ENCODE data around the gene KLHL29. TPM values are rescaled to one million over a fixed set of nuclear protein-coding genes. Genes with fewer than 3 reads are reported as not detected.

The KLHL29 gene
- polyA plus RNA-seq, 1 donor from 2014 or later, result 42.4 TPM

DNA sequence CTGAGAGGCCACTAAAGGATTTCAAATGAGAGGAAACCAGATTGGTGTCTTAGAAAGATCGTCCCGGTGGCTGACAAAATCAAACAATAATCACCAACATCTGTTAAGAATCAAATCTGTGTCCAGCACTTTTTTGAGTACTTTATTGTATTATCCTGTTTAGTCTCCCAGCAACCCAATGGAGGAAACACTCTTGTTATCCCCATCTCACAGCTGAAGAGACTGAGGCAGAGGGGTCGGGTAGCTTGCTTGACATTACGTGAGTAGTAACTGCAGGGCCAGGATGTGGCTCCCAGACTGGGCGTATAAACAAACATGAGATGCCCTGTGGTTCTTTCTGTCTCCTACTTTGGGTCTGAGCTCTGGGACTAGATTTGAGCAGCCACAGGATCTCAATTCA is 76.0 kb downstream of the KLHL29 start:
- no peak overlapping the region for H3K9ac ChIP-seq (ENCODE audit: low read length)
- H3K27ac ChIP-seq (ENCODE audit: low read length), result no peak overlapping the region
- peaks cover 6% of the 10 kb centered on the region for H3K36me3 ChIP-seq (ENCODE audit: insufficient read depth, low read length)
- H3K4me2 ChIP-seq (ENCODE audit: low read length), result no peak overlapping the region
- H3K9me3 ChIP-seq (ENCODE audit: low read length), result no peaks in the 10 kb centered on the region
- no peaks in the 10 kb centered on the region for H3K27me3 ChIP-seq (ENCODE audit: insufficient read depth, low read depth, low read length)
- H3F3A ChIP-seq (ENCODE audit: insufficient read depth, low read length, poor library complexity, severe bottlenecking), result no peaks in the 10 kb centered on the region
- TF ChIP-seq REST (IDR thresholded peaks at IDR 0.05; ENCODE audit: borderline replicate concordance) (no peak), CTCF (IDR thresholded peaks at IDR 0.05; ENCODE audit: poor library complexity, severe bottlenecking) (no peak), EZH2 (IDR thresholded peaks at IDR 0.05; ENCODE audit: borderline replicate concordance, insufficient read depth, low read length, poor library complexity, severe bottlenecking) (no peak), SMC3 (conservative IDR thresholded peaks at IDR 0.05; ENCODE audit: poor library complexity) (no peak)
- H4K20me1 ChIP-seq (ENCODE audit: insufficient read depth), result peaks cover 7% of the 10 kb centered on the region
- no peak overlapping the region for H2AFZ ChIP-seq (ENCODE audit: low read depth, low read length)
- peaks cover 7% of the 10 kb centered on the region for H3K79me2 ChIP-seq (replicated peaks; ENCODE audit: insufficient read depth, low read length)
- H3K4me3 ChIP-seq (ENCODE audit: low read length), result no peak overlapping the region
- no peaks in the 10 kb centered on the region for H3K9me2 ChIP-seq (ENCODE audit: insufficient read depth, low read length)

GRCh38 chr2:23464156-23464555 is 79.2 kb downstream of the KLHL29 start:
- TF ChIP-seq MXI1 (conservative IDR thresholded peaks at IDR 0.05; ENCODE audit: poor library complexity, severe bottlenecking) (no peak), POLR2AphosphoS5 (IDR thresholded peaks at IDR 0.05) (no peak), RAD21 (conservative IDR thresholded peaks at IDR 0.05) (no peak), TAF1 (IDR thresholded peaks at IDR 0.05; ENCODE audit: low read depth) (no peak), EZH2 (IDR thresholded peaks at IDR 0.05; ENCODE audit: borderline replicate concordance, insufficient read depth, low read length, poor library complexity, severe bottlenecking) (no peak)
- H4K20me1 ChIP-seq (ENCODE audit: insufficient read depth), result peaks cover 10% of the 10 kb centered on the region
- peaks cover 4% of the 10 kb centered on the region for H3K9me3 ChIP-seq (ENCODE audit: low read length)
- H3K27ac ChIP-seq (ENCODE audit: low read length), result no peak overlapping the region
- H3K4me2 ChIP-seq (ENCODE audit: low read length), result no peak overlapping the region
- H3K9ac ChIP-seq (ENCODE audit: low read length), result no peak overlapping the region
- H3K27me3 ChIP-seq (ENCODE audit: insufficient read depth, low read depth, low read length), result no peaks in the 10 kb centered on the region
- peaks cover 6% of the 10 kb centered on the region for H3K36me3 ChIP-seq (ENCODE audit: insufficient read depth, low read length)
- no peaks in the 10 kb centered on the region for H3F3A ChIP-seq (ENCODE audit: insufficient read depth, low read length, poor library complexity, severe bottlenecking)
- peaks cover 3% of the 10 kb centered on the region for H3K79me2 ChIP-seq (replicated peaks; ENCODE audit: insufficient read depth, low read length)
- no peaks in the 10 kb centered on the region for H3K9me2 ChIP-seq (ENCODE audit: insufficient read depth, low read length)
- no peak overlapping the region for H2AFZ ChIP-seq (ENCODE audit: low read depth, low read length)
- H3K4me3 ChIP-seq (ENCODE audit: low read length), result no peak overlapping the region

DNA sequence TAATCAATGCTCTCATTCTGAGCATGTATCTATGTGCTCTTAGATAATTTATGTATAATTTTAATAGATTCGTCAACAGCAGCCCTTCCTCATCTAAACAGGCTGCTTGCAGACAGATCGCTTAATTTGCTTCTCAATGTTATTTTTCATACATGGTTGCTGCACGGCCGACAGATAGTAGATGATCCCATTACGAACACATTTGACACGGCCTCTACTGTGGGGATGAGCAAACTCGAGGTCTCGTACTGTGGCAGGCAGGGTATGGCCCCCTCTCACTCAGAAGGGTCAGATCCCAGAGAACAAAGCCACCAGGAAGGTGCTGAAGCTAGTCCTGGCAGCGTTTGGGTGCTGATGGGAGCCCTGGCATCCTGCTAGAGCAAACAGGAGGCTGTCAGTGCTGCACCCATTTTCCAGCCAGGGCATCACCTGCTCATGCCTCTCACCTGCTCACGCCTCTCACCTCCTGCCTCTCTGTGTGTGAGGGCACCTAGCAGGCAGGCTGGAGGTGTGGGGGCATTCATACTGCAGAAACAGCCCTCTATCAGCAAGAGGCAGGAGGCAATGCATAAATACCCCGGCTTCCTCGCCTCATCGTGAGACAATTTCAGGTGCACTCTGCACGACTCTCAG is 80.0 kb downstream of the KLHL29 start:
- TF ChIP-seq CTCF (IDR thresholded peaks at IDR 0.05; ENCODE audit: poor library complexity, severe bottlenecking) (no peak), EZH2 (IDR thresholded peaks at IDR 0.05; ENCODE audit: borderline replicate concordance, insufficient read depth, low read length, poor library complexity, severe bottlenecking) (no peak), REST (IDR thresholded peaks at IDR 0.05; ENCODE audit: borderline replicate concordance) (no peak), EP300 (conservative IDR thresholded peaks at IDR 0.05; ENCODE audit: poor library complexity, severe bottlenecking) (no peak), RAD21 (conservative IDR thresholded peaks at IDR 0.05) (no peak)
- peaks cover under 1% of the 10 kb centered on the region for H3K36me3 ChIP-seq (ENCODE audit: insufficient read depth, low read length)
- peaks cover 6% of the 10 kb centered on the region for H4K20me1 ChIP-seq (ENCODE audit: insufficient read depth)
- no peak overlapping the region for H2AFZ ChIP-seq (ENCODE audit: low read depth, low read length)
- no peak overlapping the region for H3K9ac ChIP-seq (ENCODE audit: low read length)
- peaks cover 3% of the 10 kb centered on the region for H3K79me2 ChIP-seq (replicated peaks; ENCODE audit: insufficient read depth, low read length)
- H3K27me3 ChIP-seq (ENCODE audit: insufficient read depth, low read depth, low read length), result no peaks in the 10 kb centered on the region
- no peaks in the 10 kb centered on the region for H3F3A ChIP-seq (ENCODE audit: insufficient read depth, low read length, poor library complexity, severe bottlenecking)
- H3K27ac ChIP-seq (ENCODE audit: low read length), result no peak overlapping the region
- H3K9me3 ChIP-seq (ENCODE audit: low read length), result peaks cover 4% of the 10 kb centered on the region
- no peaks in the 10 kb centered on the region for H3K9me2 ChIP-seq (ENCODE audit: insufficient read depth, low read length)
- H3K4me2 ChIP-seq (ENCODE audit: low read length), result no peak overlapping the region
- no peak overlapping the region for H3K4me3 ChIP-seq (ENCODE audit: low read length)
